Peyer's patch (tissue), 4 donors: ENCODE data around the gene ZNF521.

Experiments used
- CTCF ChIP-seq, 6 experiments: fragments of 450-650 bp in 4 of 6; fragments of 200-600 bp in 2 of 6; sonication (generic) in 1 of 6; IDR thresholded peaks; one replicate each; pipeline ENCODE4 v1.5.1; 2017 to 2019; ENCODE audit warnings: antibody characterized with exemption in 6 of 6, mild to moderate bottlenecking in 3 of 6, moderate library complexity in 1 of 6
- POLR2A ChIP-seq, 2 donors: fragments of 450-650 bp; IDR thresholded peaks; one replicate each; pipeline ENCODE4 v1.5.1; 2017; ENCODE audit warnings: antibody characterized with exemption in 2 of 2, mild to moderate bottlenecking in 2 of 2, moderate library complexity in 2 of 2

DNA sequence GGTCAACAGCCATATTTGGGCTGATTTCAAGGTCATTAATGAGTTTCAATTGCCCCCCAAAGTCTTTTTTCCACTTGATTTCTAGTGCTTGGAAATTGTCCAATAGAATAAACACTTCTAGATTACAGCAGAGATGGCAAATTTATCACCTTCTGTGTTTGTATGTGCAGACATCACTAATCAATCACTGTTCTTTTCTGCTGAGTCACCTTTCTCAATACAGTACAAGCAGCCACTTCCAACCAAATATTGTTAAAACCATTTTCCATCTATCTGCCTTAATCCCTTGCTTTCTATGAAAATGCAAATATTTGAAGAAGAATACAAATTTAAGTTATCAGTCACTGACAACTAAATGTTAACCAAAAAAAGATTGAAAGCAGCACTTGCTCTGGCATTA lies 40.2 kb upstream of the ZNF521 start:
- TF ChIP-seq POLR2A (IDR thresholded peaks at IDR 0.05) (no peak), CTCF (IDR thresholded peaks at IDR 0.05) (no peak)
